CD4-positive, alpha-beta T cell (primary cell): ENCODE measurements around the gene HDAC7. TPM values are rescaled to one million over a fixed set of nuclear protein-coding genes. Genes with fewer than 3 reads are reported as not detected.

Source experiments
- ATAC-seq: fragments of 200-7000 bp; cut with Tn5 transposase; one replicate; pipeline ENCODE4 v1.10.0; 2022; ENCODE audit warnings: mild to moderate bottlenecking; ENCODE audit not compliant: poor library complexity
- CTCF ChIA-PET: fragments of 350-600 bp; sonication (Branson Sonifier 250); formaldehyde crosslinking; loops from one replicate; lab custom pipeline; 2021; ENCODE audit warnings: antibody characterized with exemption, inconsistent platforms; lab: Charles Lee
- POLR2A ChIA-PET: fragments of 350-600 bp; sonication (Branson Sonifier 250); formaldehyde crosslinking; loops from one replicate; lab custom pipeline; 2021; ENCODE audit warnings: antibody characterized with exemption, inconsistent platforms; lab: Charles Lee
- DNase-seq, 14 experiments: peaks; one replicate each; pipeline ENCODE4 v3.0.0-alpha.2; 2013 to 2020; ENCODE audit warnings: mixed read lengths in 2 of 14
- H3K27ac ChIP-seq, 2 donors: one replicate each; pipeline versions ENCODE4 v1.5.1 to v1.7.0; 2013; ENCODE audit warnings: low read length in 2 of 2, low read depth in 1 of 2, mild to moderate bottlenecking in 1 of 2
- H3K27me3 ChIP-seq, 2 experiments: 1 replicate in 1 of 2; 2 replicates in 1 of 2; pipeline versions ENCODE4 v1.6.1 to v1.7.0; 2013; ENCODE audit warnings: low read length in 2 of 2, control low read depth in 1 of 2, mild to moderate bottlenecking in 1 of 2, moderate library complexity in 1 of 2; ENCODE audit not compliant: insufficient read depth in 2 of 2, control insufficient read depth in 1 of 2
- H3K36me3 ChIP-seq: one replicate; pipeline ENCODE4 v1.6.1; 2013; ENCODE audit warnings: low read length, control low read depth; ENCODE audit not compliant: insufficient read depth
- H3K4me1 ChIP-seq: one replicate; pipeline ENCODE4 v1.6.1; 2013; ENCODE audit warnings: low read length, control low read depth; ENCODE audit not compliant: insufficient read depth
- H3K4me3 ChIP-seq: one replicate; pipeline ENCODE4 v1.5.1; 2013; ENCODE audit warnings: mild to moderate bottlenecking, low read length, moderate library complexity
- H3K9me3 ChIP-seq, 2 experiments: 1 replicate in 1 of 2; 2 replicates in 1 of 2; pipeline versions ENCODE4 v1.6.1 to v1.7.0; 2013; ENCODE audit warnings: low read length in 2 of 2, mild to moderate bottlenecking in 2 of 2, control low read depth in 1 of 2, moderate library complexity in 1 of 2; ENCODE audit not compliant: control insufficient read depth in 1 of 2, insufficient read depth in 1 of 2
- H3K27ac Mint-ChIP-seq: one replicate; pipeline ENCODE4 v1.8.0; 2020; ENCODE audit warnings: mixed read lengths
- H3K27me3 Mint-ChIP-seq: one replicate; pipeline ENCODE4 v1.8.0; 2021; ENCODE audit warnings: mixed read lengths
- H3K36me3 Mint-ChIP-seq: one replicate; pipeline ENCODE4 v1.8.0; 2021; ENCODE audit warnings: low read depth, mixed read lengths
- H3K4me1 Mint-ChIP-seq: one replicate; pipeline ENCODE4 v1.8.0; 2021; ENCODE audit warnings: low read depth, mixed read lengths
- H3K4me3 Mint-ChIP-seq: one replicate; pipeline ENCODE4 v1.8.0; 2020; ENCODE audit warnings: mild to moderate bottlenecking, mixed read lengths
- H3K9me3 Mint-ChIP-seq: one replicate; pipeline ENCODE4 v1.8.0; 2020; ENCODE audit warnings: mixed read lengths
- CTCF ChIP-seq: fragments of 200-600 bp; IDR thresholded peaks from one replicate; pipeline ENCODE4 v1.8.0; 2022; ENCODE audit warnings: antibody characterized with exemption, mild to moderate bottlenecking
- intact Hi-C, 2 experiments: fragments of 100-400 bp; cut with DNase I in 1 of 2; cut with micrococcal nuclease in 1 of 2; formaldehyde crosslinking; loops; one replicate each; pipeline versions ENCODE4 v1.15.1 to v1.9.0; 2023 to 2025; cut with DNase I, micrococcal nuclease
- total RNA-seq, 174 experiments: library from RNA in 2 of 174; stranded (reverse) in 2 of 174; gene quantifications; one replicate each; pipeline ENCODE4 v1.2.3 and lab custom pipeline; 2021 to 2026

The HDAC7 gene
- total RNA-seq, 2 experiments from 2014 or later = 116 to 122 TPM

GRCh38 chr12:47850153-47851084 lies 30.7 kb upstream of the HDAC7 start:
- no peaks in the 10 kb centered on the region for H3K9me3 ChIP-seq
- Mint-ChIP-seq H3K27ac (no peak overlapping the region), H3K9me3 (no peaks in the 10 kb centered on the region)

GRCh38 chr12:47849261-47849660 lies 29.6 kb upstream of the HDAC7 start:
- no peaks in the 10 kb centered on the region for H3K4me1 ChIP-seq
- Mint-ChIP-seq H3K27me3 (no peaks in the 10 kb centered on the region), H3K9me3 (no peaks in the 10 kb centered on the region), H3K36me3 (no peaks in the 10 kb centered on the region), H3K4me3 (no peak overlapping the region), H3K4me1 (no peaks in the 10 kb centered on the region), H3K27ac (no peak overlapping the region)
- no peak for TF ChIP-seq CTCF
- ChIA-PET CTCF (no interaction called here), POLR2A (no interaction called here)
- no peak overlapping the region for H3K4me3 ChIP-seq
- no peak overlapping the region for H3K27ac ChIP-seq
- ATAC-seq (no peak), DNase-seq (no peak)
- intact Hi-C loops = loop anchor here in 1 of 2 experiments (5.0 kb wide), 1 partner anchor 48 kb away; no protein-coding TSS in a partner anchor
- no peaks in the 10 kb centered on the region for H3K36me3 ChIP-seq
- no peaks in the 10 kb centered on the region for H3K27me3 ChIP-seq
- no peaks in the 10 kb centered on the region for H3K9me3 ChIP-seq

More at GRCh38 chr12:47850153-47851084, 30.7 kb upstream of the HDAC7 start:
- POLR2A ChIA-PET = no interaction called here
- intact Hi-C loops = no loop called here
- Histone ChIP-seq H3K4me3 (no peak overlapping the region), H3K4me1 (no peaks in the 10 kb centered on the region), H3K27ac (no peak overlapping the region), H3K27me3 (no peaks in the 10 kb centered on the region), H3K36me3 (no peaks in the 10 kb centered on the region)
- Mint-ChIP-seq H3K27me3 (no peaks in the 10 kb centered on the region), H3K36me3 (no peaks in the 10 kb centered on the region), H3K4me3 (no peak overlapping the region), H3K4me1 (no peaks in the 10 kb centered on the region)
- no peak for ATAC-seq
- DNase-seq = no peak
- CTCF ChIA-PET = no interaction called here
- no peak for TF ChIP-seq CTCF

- no peaks in the 10 kb centered on the region for H3K27me3 Mint-ChIP-seq
- CTCF ChIA-PET = no interaction called here
- ATAC-seq = no peak
Observed at GRCh38 chr12:47848853-47849252, 29.1 kb upstream of the HDAC7 start.

More at GRCh38 chr12:47848853-47849252, 29.1 kb upstream of the HDAC7 start:
- H3K9me3 ChIP-seq = no peaks in the 10 kb centered on the region
- no peaks in the 10 kb centered on the region for H3K4me1 ChIP-seq
- Mint-ChIP-seq H3K36me3 (no peaks in the 10 kb centered on the region), H3K4me3 (no peak overlapping the region), H3K27ac (no peak overlapping the region), H3K9me3 (no peaks in the 10 kb centered on the region), H3K4me1 (no peaks in the 10 kb centered on the region)
- no peak overlapping the region for H3K4me3 ChIP-seq
- DNase-seq = no peak
- TF ChIP-seq CTCF = no peak
- no peaks in the 10 kb centered on the region for H3K27me3 ChIP-seq
- POLR2A ChIA-PET = no interaction called here
- no peaks in the 10 kb centered on the region for H3K36me3 ChIP-seq
- H3K27ac ChIP-seq = no peak overlapping the region
- intact Hi-C loops = loop anchor here in 1 of 2 experiments (5.0 kb wide), 1 partner anchor 48 kb away; no protein-coding TSS in a partner anchor
